MCF 10A (cell line): ENCODE data around the gene ADGRF5. TPM values are rescaled to one million over a fixed set of nuclear protein-coding genes. Genes with fewer than 3 reads are reported as not detected.
A peak's percentile ranks its signal among the peaks of the same experiment; 100 is the strongest.

Source experiments
- BruUV-seq: library from RNA; stranded (reverse); fragments of 400-500 nt; replicated peaks from 2 replicates; lab custom pipeline; 2021; lab: Mats Ljungman, UMichigan
- CTCF ChIA-PET: fragments of 300-600 bp; sonication (Branson Sonifier 250); formaldehyde crosslinking; extraction: SDS; loops from one replicate; lab custom pipeline; 2021; ENCODE audit warnings: antibody characterized with exemption, inconsistent platforms; lab: Yijun Ruan, JAX
- POLR2A ChIA-PET: fragments of 300-600, 350-650 bp; sonication (Branson Sonifier 250); formaldehyde crosslinking; extraction: SDS; loops from one replicate; lab custom pipeline; 2020; ENCODE audit warnings: antibody characterized with exemption, inconsistent platforms; lab: Yijun Ruan, JAX
- DNase-seq: peaks from one replicate; pipeline ENCODE4 v3.0.0-alpha.2; 2018; ENCODE audit not compliant: unreplicated experiment
- H3K27ac Mint-ChIP-seq: one replicate; pipeline ENCODE4 v1.8.0; 2022; ENCODE audit warnings: mild to moderate bottlenecking, low read depth, mixed read lengths; ENCODE audit not compliant: unreplicated experiment
- H3K27me3 Mint-ChIP-seq: one replicate; pipeline ENCODE4 v1.8.0; 2022; ENCODE audit warnings: mixed read lengths; ENCODE audit not compliant: insufficient read depth, unreplicated experiment
- H3K36me3 Mint-ChIP-seq: one replicate; pipeline ENCODE4 v1.8.0; 2022; ENCODE audit warnings: mild to moderate bottlenecking, moderate library complexity, mixed read lengths; ENCODE audit not compliant: insufficient read depth, unreplicated experiment
- H3K4me1 Mint-ChIP-seq: one replicate; pipeline ENCODE4 v1.8.0; 2022; ENCODE audit warnings: mixed read lengths; ENCODE audit not compliant: insufficient read depth, unreplicated experiment
- H3K4me3 Mint-ChIP-seq: one replicate; pipeline ENCODE4 v1.8.0; 2022; ENCODE audit warnings: mild to moderate bottlenecking, moderate library complexity, mixed read lengths; ENCODE audit not compliant: unreplicated experiment
- H3K9me3 Mint-ChIP-seq: one replicate; pipeline ENCODE4 v1.8.0; 2022; ENCODE audit warnings: mixed read lengths; ENCODE audit not compliant: unreplicated experiment
- CTCF ChIP-seq: fragments of 200-600 bp; IDR thresholded peaks from one replicate; pipeline ENCODE4 v1.8.0; 2022; ENCODE audit warnings: antibody characterized with exemption, mild to moderate bottlenecking; ENCODE audit not compliant: unreplicated experiment
- intact Hi-C: fragments of 100-400 bp; cut with micrococcal nuclease; formaldehyde crosslinking; loops from 2 replicates; pipeline ENCODE4 v1.14.1; 2022
- total RNA-seq: library from RNA; stranded (reverse); gene quantifications from 2 replicates; pipeline ENCODE4 v1.2.3, GENCODE V29; 2022

The ADGRF5 gene
- total RNA-seq, 1 experiment from 2014 or later = not detected

DNA sequence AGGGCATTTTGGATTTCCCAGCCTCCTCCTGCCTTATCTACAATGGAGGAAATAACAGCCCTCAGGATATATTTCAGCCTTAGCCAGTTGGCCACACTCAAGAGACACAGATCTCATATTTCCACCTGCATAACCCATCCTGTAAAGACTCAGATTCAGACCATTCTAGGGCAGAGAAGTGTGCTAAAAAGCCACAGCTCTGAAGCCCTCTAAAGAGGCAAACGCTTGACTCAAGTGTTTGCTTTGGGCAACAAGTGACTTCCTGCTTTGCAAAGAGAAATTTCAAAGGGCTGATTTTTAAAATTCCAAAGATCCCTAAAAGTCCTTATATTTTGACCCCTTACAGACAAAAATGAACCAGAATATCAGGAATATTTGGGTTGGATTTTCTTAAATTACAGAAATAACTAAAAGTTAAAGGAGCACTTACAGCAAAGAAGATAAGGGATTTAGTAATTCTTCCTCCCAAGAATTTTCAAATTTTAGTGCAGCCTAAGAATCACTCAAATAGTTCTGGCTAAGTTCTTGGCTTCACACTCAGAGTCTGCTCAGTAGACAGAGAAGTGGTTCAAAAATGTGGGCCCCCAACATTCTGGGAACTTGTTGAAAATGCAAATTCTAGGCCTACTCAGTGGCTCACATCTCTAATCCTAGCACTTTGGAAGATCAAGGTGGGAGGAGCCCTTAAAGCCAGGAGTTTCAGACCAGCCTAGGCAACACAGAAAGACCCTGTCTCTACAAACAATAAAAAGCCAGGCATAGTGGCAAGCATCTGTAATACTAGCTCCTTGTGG lies 18.9 kb upstream of the ADGRF5 start:
- H3K36me3 Mint-ChIP-seq = no peaks in the 10 kb centered on the region
- no TSS peak for BruUV-seq
- ChIA-PET POLR2A (interaction anchor here (0.6 to 0.8 kb wide), 2 partner anchors 330 to 338 kb away, joined by 3 to 5 read pairs; no protein-coding TSS in a partner anchor), CTCF (no interaction called here)
- H3K27ac Mint-ChIP-seq = no peak overlapping the region
- H3K9me3 Mint-ChIP-seq = no peaks in the 10 kb centered on the region
- no peak for DNase-seq
- no peak overlapping the region for H3K4me3 Mint-ChIP-seq
- intact Hi-C loops = no loop called here
- no peaks in the 10 kb centered on the region for H3K4me1 Mint-ChIP-seq
- no peak for TF ChIP-seq CTCF
- H3K27me3 Mint-ChIP-seq = no peaks in the 10 kb centered on the region

- no peaks in the 10 kb centered on the region for H3K4me1 Mint-ChIP-seq
- no peaks in the 10 kb centered on the region for H3K36me3 Mint-ChIP-seq
- no peak overlapping the region for H3K27ac Mint-ChIP-seq
- ChIA-PET CTCF (no interaction called here), POLR2A (no interaction called here)
- no peak for DNase-seq
- no TSS peak for BruUV-seq
- no peaks in the 10 kb centered on the region for H3K9me3 Mint-ChIP-seq
- no peak for TF ChIP-seq CTCF
- intact Hi-C loops = no loop called here
- no peak overlapping the region for H3K4me3 Mint-ChIP-seq
- no peaks in the 10 kb centered on the region for H3K27me3 Mint-ChIP-seq
Observed at GRCh38 chr6:46937642-46938041, 15.9 kb upstream of the ADGRF5 start.

GRCh38 chr6:46935687-46936086 lies 13.9 kb upstream of the ADGRF5 start:
- intact Hi-C loops = no loop called here
- no peaks in the 10 kb centered on the region for H3K36me3 Mint-ChIP-seq
- ChIA-PET POLR2A (no interaction called here), CTCF (interaction anchor here (0.6 to 1.2 kb wide), 2 partner anchors 15 to 56 kb away, joined by 3 read pairs; no protein-coding TSS in a partner anchor)
- no peak for TF ChIP-seq CTCF
- H3K27ac Mint-ChIP-seq = no peak overlapping the region
- H3K4me3 Mint-ChIP-seq = no peak overlapping the region
- no peaks in the 10 kb centered on the region for H3K4me1 Mint-ChIP-seq
- no peaks in the 10 kb centered on the region for H3K27me3 Mint-ChIP-seq
- no peaks in the 10 kb centered on the region for H3K9me3 Mint-ChIP-seq
- DNase-seq = peak; percentile 16
- BruUV-seq = no TSS peak

- CTCF ChIA-PET = interaction anchor here (0.6 kb wide), 1 partner anchor 89 kb away, joined by 3 read pairs; no protein-coding TSS in a partner anchor
- Mint-ChIP-seq H3K9me3 (no peaks in the 10 kb centered on the region), H3K4me3 (no peak overlapping the region), H3K36me3 (no peaks in the 10 kb centered on the region), H3K27me3 (no peaks in the 10 kb centered on the region), H3K27ac (no peak overlapping the region), H3K4me1 (no peaks in the 10 kb centered on the region)
- DNase-seq = no peak
- intact Hi-C loops = no loop called here
- BruUV-seq = no TSS peak
- TF ChIP-seq CTCF = no peak
- POLR2A ChIA-PET = no interaction called here
Observed at GRCh38 chr6:46933751-46934150, 12.0 kb upstream of the ADGRF5 start.
